ENCODE results near the gene SAMM50.

Gene SAMM50

GRCh38 chr22:43945632-43946383 is 9.4 kb upstream of the SAMM50 start:
- DNase-seq (ENCODE audit: low spot score): no peak

GRCh38 chr22:43946384-43946667 is 8.9 kb upstream of the SAMM50 start:
- DNase-seq (ENCODE audit: low spot score): no peak

GRCh38 chr22:43948836-43949406 is 6.3 kb upstream of the SAMM50 start:
- DNase-seq (ENCODE audit: low spot score): no peak

GRCh38 chr22:43951391-43951790 is 3.9 kb upstream of the SAMM50 start:
- DNase-seq (ENCODE audit: low spot score): no peak

GRCh38 chr22:43951966-43952365 is 3.3 kb upstream of the SAMM50 start:
- no peak for DNase-seq (ENCODE audit: low spot score)

GRCh38 chr22:43953988-43954785 is 1.1 kb upstream of the SAMM50 start:
- DNase-seq (ENCODE audit: low spot score): no peak

GRCh38 chr22:43955883-43956782 is 891 bp downstream of the SAMM50 start:
- DNase-seq (ENCODE audit: low spot score): no peak

GRCh38 chr22:43956805-43957463 is 1.7 kb downstream of the SAMM50 start:
- no peak for DNase-seq (ENCODE audit: low spot score)

- DNase-seq (ENCODE audit: low spot score): no peak
These were observed 2.6 kb downstream of the SAMM50 start for GRCh38 chr22:43957871-43958270.

GRCh38 chr22:43964314-43964857 is 9.1 kb downstream of the SAMM50 start:
- DNase-seq (ENCODE audit: low spot score): no peak

- no peak for DNase-seq (ENCODE audit: low spot score)
These were observed 11.8 kb downstream of the SAMM50 start for GRCh38 chr22:43967069-43967468.

- no peak for DNase-seq (ENCODE audit: low spot score)
These were observed 13.4 kb downstream of the SAMM50 start for GRCh38 chr22:43968614-43969013.

- no peak for DNase-seq (ENCODE audit: low spot score)
These were observed 14.0 kb downstream of the SAMM50 start for GRCh38 chr22:43969021-43969878.

- DNase-seq (ENCODE audit: low spot score): no peak
These were observed 14.9 kb downstream of the SAMM50 start for GRCh38 chr22:43969989-43970755.

- DNase-seq (ENCODE audit: low spot score): no peak
These were observed 15.9 kb downstream of the SAMM50 start for GRCh38 chr22:43971112-43971511.

GRCh38 chr22:43972931-43973462 is 17.8 kb downstream of the SAMM50 start:
- DNase-seq (ENCODE audit: low spot score): no peak

- DNase-seq (ENCODE audit: low spot score): no peak
These were observed 18.8 kb downstream of the SAMM50 start for GRCh38 chr22:43974028-43974545.

GRCh38 chr22:43975041-43975440 is 19.8 kb downstream of the SAMM50 start:
- DNase-seq (ENCODE audit: low spot score): no peak

Data from LoVo (cell line).